GM21528 (cell line): ENCODE data around the gene FAM81A.

Source experiments
- ATAC-seq: cut with Tn5 transposase; IDR thresholded peaks from one replicate; pipeline ENCODE4 v1.9.1; 2021; ENCODE audit warnings: mild to moderate bottlenecking, moderate library complexity; ENCODE audit not compliant: unreplicated experiment, low FRiP score

Gene FAM81A

DNA sequence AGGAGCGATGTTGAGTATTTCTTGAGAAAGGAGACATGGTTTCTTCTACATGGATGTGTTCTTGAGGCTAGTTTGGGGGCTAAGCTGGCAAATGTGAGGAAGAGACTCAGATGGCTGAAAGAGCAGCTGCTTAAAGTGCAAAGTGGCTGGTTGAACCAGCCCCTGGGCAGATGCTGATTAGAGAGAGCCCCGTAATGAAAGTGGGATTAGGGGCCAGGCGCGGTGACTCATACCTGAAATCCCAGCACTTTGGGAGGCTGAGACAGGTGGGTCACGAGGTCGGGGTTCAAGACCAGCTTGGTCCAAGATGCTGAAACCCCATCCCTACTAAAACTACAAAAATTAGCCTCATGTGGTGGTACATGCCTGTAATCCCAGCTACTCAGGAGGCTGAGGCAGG lies 98.6 kb downstream of the FAM81A start:
- ATAC-seq, result no peak

DNA sequence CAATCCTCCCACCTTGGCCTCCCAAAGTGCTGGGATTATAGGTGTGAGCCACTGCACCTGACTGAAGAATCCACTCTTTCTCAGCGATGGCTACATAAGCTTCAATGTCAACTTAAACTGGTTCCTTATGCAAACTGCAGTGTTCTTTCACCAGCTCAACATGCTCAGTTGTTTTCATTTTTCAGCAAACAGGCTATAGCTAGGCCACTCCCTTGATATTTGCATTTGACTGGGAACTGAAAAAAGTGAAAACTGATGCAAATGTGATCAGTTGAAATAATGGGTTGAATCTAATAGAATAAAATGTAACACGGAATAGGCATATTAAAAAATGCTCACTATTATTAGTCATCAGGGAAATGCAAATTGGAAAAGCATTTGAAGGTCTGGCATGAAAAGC lies 99.4 kb downstream of the FAM81A start:
- no peak for ATAC-seq

DNA sequence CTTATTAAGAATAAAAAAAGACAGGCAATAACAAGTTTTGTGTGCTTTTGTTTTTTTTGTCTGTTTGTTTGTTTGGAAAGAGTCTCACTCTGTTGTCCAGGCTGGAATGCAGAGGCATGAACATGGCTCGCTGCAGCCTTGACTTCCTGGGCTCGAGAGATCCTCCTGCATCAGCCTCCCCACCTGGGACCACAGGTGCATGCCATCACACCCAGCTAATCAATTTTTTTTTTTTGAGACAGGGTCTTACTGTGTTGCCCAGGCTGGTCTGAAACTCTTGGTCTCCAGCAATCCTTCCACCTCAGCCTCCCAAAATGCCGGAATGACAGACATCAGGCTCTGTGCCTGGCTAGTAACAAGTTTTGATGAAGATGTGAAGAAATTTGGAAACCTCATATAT lies 100.5 kb downstream of the FAM81A start:
- ATAC-seq, result no peak

DNA sequence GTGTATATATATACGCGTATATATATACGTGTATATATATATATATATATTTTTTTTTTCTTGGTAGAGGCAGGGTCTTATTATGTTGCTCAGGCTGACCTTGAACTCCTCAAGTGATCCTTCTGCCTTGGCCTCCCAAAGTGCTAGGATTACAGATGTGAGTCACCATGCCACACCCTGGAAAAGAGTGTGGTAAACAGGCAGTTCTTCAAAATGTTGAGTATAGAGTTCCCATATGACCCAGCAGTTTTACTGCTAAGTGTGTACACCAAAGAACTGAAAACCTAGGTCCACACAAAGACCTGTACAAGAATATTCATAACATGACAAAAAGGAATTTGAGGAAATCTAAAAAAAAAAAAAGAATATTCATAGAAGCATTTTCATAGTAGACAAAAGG lies 101.8 kb downstream of the FAM81A start:
- no peak for ATAC-seq

DNA sequence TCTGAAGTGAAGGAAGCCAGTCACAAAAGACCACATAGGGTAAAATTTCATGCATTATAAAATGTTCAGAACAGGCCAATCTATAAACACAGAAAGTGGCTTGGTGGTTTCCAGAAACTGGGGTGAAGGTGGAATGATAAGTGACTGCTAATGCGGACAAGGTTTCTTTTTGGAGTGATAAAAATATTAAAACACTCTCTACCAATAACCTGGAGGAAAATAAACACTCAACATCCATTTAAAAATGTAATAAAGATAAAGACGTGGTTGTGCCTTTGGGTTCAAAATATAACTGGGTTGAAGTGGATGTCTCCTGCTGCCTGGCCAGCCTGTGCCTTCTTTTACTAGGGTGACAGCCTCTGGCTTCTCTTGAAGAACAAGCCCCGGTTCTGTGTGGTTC lies 102.7 kb downstream of the FAM81A start:
- no peak for ATAC-seq

DNA sequence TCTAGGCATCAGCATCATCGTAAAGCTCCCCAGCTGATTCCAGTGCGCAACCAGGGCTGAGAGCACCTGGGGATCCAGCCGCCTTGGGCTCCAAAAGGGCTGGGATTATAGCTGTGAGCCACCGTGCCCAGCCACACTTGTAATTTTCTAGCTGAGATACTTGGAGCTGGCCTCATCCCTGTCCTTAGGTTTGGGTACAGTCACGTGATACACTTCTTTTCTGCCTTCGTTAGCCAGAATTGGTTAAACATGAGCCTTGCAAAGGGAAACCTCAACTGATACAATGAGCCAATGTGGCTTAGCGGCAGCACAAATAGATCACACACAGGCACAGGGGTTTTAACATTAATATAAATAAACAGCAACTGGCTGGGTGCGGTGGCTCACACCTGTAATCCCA lies 103.8 kb downstream of the FAM81A start:
- ATAC-seq, result no peak

DNA sequence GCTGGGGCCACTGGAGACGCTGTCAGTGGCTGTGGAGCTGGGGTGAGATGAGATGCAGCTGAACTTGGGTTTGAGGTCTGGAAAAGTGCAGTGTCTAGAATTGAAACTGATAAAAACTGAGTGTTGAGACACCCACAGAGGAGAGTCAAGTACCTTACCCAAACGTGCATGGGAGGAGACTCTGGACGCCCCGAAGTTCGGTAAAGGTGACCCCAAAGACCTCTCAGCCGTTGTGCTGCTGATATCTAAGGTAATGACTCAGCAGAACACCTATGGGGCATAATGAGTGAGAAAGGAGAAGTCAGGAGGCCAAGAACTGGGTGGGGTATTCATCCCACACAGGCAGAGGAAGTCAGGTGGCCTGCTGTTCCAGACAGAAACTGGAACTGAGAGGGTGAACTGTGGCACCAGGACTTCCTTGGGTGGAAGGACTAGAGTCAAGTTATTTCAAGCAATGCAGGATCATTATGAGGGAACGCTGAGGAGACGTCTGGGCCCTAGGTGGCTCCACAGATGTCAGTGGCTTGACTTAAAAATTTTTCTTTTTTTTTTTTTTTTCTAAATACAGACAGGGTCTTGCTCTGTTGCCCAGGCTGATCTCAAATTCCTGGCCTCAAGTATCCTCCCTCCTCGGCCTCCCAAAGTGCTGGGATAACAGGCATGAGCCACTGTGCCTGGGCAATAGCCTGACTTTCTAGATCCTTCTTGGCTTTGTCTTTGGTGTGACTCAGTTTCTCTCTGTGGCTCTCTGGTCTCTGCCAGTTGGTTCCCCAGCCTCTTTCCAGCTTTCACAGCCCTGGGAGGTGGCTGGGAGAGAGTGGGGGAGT lies 105.9 kb downstream of the FAM81A start:
- peak; percentile 76 for ATAC-seq

DNA sequence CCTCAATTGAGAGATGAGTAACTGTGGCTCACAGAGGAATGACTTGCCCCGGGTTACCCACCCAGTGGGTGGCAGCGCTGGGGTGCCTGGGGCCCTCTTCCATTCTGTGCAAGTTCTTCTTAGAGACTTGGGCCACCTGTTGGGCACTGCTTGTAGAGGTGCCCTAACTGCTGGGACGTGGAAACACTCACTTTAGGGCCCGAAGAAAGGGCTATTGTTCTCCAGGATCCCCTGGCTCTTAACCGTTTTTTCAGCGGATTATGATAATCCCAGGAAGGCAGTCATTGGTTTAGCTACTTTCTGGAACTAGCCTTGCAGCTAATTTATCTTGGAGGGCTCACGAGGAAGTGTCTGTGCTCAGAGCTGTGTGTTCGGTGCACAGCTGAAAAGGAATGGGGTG lies 107.6 kb downstream of the FAM81A start:
- ATAC-seq, result no peak

DNA sequence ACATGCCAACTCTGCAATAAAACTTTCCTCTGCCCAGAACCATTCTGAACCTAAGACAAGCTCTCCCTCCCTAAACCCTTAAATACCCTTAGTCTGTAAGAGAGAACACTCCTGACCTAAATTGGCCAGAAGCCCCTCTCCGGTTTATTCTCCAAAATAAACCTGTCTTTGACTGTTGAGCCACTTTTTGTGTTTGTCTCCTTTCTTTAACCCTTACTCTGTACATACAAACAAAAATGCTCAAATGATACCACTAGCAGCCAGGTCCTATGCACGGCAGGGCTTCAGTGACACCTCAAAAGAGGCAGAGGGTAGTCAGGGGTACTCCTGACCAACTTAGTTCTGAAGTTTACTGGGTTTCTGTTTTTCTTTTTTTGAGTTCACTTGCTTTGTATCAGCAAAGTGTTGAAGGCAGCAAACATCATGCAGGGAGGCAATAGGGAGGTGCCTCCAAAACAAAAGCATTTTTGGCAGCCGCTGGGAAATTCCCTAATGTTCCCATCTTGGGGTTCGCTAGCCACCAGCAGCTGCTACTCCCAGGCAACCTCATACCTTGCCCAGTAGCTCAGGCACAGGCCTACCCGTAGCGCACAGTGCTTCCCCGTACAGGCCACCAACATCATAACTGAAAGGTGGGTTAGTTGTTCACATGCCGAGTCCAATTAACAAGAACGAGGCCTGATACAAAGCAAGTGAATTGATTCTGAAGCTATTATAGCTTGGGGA lies 110.7 kb downstream of the FAM81A start:
- no peak for ATAC-seq

DNA sequence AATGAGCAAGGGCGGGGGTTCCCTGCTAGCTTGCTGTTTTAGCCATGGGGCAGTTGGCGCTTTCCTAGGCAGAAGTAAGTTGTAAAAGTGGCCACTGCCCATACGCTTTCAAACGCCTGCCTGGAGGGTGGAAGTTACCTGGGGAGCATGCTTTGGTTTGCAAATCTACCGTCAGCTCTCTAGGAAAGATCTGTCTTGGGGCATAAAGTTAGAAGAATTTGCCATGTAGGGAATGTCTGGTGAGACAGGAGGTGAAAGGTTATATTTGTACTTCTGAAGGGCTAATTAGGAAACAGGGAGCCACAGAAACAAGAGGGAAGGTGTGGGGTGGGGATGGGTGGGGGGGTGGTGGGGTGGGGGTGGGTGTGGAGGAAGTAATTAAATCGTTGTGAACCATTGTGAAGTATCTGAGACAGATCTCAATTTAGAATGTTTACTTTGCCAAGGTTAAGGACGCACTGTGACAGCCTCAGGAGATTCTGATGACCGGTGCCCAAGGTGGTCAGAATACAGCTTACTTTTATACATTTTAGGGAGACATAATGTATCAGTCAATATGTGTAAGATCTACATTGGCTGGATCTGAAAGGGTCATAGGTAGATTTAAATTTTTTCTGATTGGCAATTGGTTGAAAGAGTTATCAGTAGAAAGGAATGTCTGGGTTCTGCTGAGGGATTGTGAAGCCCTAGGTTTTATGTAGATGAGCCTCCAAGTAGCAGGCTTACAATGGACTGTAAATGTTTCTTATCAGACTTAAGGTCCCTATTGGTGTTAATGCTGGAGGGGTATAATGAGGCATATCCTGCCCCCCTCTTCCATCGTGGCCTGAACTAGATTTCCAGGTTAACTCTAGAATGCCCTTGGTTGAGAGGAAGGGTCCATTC lies 111.6 kb downstream of the FAM81A start:
- ATAC-seq, result no peak

DNA sequence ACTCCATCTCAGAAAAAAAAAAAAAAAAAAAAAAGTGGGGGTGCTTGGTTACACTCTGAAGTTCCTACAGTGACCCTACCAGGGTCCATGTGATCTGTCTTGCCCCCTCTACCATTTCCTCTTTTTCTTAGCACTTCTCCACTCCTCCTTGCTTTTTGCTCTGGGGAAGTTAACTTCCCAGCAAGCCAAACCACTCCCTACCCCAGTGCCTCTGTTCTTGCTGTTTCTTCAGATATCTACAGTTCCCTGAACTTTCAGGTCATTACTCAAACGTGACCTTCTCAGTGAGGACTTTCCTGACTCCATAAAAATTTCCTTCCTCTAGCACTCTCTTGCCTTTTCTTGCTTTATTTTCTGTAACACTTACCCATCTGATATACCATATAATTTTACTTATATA lies 112.5 kb downstream of the FAM81A start:
- ATAC-seq, result no peak

DNA sequence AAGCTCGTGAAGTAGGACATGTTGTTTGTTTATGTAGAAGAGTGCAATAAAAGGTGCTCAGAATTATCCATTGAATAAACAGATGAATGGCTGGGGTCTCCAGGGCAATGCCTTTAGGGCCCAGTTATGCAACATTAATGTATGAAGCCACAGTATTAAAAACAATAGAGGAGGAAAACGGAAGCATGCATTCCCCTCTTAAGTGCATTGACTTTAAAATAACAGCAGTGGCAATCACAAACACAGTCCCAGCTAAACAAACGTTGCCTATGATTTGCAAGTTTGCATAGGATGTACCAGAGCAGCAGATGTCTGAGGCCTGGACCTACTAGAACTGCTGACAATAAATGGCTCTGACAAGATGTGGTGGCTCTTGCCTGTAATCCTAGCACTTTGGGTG lies 113.0 kb downstream of the FAM81A start:
- no peak for ATAC-seq

DNA sequence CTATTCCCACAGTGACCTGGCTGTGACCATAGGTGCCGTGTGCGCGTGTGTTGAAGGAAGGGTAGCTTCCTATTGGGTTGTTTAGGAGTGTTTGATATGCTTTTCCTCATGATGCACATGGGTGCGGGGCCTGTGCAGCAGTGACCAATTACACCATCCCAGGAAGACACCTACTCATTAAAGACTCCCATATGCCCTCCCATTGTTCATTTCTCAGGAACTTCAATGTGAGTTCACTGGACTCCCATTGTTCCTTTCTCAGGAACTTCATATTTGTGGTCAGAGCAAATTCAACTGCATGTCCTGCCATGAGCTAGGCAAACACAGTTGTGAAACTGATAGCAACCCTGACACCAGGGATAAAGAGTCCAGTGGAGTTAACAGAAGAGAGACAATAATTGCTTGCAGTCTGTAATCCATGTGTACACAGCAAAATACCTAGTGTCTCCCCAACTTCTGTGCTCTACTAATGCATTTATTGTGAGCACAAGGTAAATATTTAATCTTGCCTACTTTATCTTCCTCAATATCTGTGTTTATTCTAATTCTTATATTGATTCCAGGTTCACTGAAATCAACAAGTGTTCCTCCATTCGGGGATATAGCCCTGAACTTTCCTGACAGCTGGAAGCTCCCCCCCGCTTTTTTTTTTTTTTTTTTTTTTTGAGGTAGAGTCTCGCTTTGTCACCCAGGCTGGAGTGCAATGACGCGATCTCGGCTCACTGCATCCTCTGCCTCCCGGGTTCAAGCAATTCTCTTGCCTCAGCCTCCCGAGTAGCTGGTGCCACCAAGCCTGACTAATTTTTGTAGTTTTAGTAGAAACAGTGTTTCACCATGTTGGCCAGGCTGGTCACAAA lies 116.1 kb downstream of the FAM81A start:
- ATAC-seq, result no peak

DNA sequence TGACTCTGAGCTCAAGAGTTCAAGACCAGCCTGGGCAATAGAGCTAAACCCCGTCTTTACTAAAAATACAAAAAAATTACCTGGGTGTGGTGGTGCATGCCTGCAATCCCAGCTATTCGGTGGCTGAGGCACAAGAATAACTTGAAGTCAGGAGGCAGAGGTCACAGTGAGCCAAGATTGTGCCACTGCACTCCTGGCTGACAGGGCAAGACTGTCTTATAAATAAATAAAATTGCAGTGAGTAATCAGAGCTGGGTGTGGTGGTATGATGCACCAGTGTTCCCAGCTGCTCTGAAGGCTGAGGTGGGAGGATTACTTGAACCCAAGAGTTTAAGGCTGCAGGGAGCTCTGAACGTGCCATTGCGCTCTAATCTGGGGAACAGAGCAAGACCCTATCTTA lies 117.7 kb downstream of the FAM81A start:
- ATAC-seq, result no peak

DNA sequence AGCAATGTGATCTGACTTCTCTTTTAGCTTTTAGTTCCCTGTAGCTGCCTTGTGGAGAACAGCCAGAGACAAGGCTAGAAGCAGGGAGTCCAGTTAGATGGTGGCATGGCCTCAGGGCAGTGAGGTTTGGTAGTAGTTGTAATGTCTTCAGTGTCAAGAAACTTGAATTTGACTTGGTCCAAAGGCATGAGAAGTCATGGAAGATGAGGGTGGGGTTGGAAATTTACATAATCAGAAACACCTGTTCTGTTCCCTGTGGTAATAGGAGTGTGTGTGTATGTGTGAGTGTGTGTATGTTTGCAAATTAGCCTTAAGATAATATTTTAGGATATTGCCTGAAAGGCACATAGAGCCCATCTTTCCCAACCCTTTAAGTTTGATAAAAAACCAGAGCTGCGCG lies 118.4 kb downstream of the FAM81A start:
- no peak for ATAC-seq

DNA sequence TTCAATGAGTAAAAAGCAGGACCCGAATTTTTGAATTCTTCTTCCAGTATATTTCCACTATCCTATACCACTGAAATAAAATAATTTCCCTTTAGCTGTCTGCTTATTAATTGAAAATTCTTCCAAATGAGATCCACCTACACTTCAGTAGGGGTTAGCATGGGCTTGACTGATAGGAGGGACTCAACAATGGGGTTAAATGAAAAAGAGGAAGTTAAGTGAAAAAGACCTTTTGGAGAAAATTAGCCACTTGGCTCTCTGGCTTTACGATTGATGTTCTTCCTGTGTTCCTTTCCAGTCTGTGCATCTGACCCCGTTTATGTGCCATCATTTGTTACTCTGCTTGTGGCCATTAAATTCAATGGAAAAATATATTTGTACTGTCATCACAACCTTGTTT lies 119.6 kb downstream of the FAM81A start:
- ATAC-seq, result no peak

DNA sequence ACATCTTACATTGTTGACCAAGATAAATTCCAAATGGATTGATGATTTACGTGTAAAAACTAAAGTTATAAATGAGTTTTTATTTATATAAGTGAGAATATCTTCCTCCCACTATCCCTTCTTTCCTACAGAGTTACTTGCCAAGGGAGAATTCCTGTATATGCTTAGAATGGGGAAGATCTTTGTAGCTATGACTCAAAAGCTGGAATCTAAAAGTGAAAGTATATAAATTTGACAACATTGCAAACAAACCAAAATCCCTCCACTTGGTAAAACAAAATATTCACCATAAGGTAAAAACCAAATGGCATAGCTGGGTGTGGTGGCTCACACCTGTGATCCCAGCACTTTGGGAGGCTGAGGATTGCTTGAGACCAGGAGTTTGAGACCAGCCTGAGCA lies 120.9 kb downstream of the FAM81A start:
- no peak for ATAC-seq

DNA sequence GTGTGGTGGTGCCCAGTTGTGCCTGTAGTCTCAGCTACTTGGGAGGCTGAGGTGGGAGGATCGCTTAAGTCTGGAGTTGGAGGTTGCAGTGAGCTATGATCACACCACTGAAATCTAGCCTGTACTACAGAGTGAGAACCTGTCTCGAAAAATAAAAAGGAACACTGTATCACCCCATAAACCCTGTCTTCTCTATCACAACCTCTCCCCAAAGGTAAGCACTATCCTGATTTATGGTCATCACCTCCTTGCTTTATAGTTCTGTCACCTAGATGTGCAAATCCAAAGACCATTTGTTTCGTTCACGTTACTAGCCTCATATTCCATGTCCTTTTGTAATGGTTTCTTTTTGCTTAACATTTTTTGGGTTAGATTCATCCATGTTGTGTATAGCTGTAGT lies 123.6 kb downstream of the FAM81A start:
- no peak for ATAC-seq

DNA sequence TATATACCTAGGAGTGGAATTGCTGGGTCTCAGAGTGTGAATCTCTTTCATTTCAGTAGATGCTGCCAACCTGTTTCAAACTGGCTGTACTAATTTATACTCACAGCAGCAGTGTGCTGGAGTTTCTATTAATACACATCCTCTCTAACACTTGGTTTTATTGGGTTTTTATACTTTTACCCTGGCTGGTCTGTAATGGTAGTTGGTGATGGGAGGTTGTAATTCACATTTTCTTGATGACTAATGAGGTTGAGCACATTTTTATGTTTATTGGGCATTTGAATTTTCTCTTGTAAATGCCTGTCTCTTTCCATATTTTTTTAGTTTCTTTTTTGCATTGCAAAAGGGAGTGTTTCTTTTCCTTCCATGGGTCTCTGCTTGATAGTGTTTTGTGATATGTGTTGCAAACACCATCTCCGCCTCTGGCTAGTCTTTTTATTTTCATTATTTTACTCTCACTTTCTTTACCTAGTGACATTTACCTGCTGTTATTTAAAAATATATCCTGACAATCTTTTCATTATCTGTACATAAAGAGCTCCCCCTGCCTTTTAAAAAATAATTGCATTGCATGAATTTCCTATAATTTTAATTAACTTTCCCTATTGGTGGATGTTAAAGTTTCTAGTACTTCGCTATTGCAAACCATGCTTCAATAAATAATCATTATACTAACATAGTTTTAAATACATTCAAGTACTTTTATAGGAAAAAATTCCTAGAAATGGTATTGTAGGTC lies 124.6 kb downstream of the FAM81A start:
- no peak for ATAC-seq

DNA sequence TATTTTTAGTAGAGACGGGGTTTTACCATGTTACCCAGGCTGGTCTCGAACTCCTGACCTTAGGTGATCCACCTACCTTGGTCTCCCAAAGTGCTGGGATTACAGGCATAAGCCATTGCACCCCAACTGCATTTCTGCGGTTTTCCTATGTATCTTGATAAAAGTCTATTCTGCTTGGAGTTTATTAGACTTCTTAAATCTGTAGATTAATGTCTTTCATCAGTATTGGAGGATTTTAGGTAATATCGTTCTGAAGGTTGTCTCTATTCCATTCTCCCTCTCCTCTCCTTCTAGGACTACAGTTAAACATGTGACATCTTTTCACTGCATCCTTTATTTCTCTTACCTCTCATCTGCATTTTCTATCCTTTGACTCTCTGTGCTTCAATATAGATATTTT lies 127.3 kb downstream of the FAM81A start:
- no peak for ATAC-seq
